SK-N-MC (cell line): ENCODE results near the gene PFKP.

Experiments used
- EZH2 ChIP-seq: fragments of 200-600 bp; sonication (generic); IDR thresholded peaks from one replicate; pipeline ENCODE4 v1.6.1; 2017; ENCODE audit warnings: antibody characterized with exemption
- FOXP2 ChIP-seq: optimal IDR thresholded peaks from 2 replicates; pipeline ENCODE3; 2011; ENCODE audit warnings: mild to moderate bottlenecking, moderate library complexity; ENCODE audit not compliant: insufficient read depth; ENCODE audit errors: extremely low read length, control extremely low read depth
- POLR2AphosphoS5 ChIP-seq: IDR thresholded peaks from 2 replicates; pipeline ENCODE4 v1.6.1; 2012; ENCODE audit warnings: mild to moderate bottlenecking, low read depth, low read length, borderline replicate concordance

- TF ChIP-seq FOXP2: no peak
- no peak for TF ChIP-seq EZH2
- TF ChIP-seq POLR2AphosphoS5: no peak
Measured at GRCh38 chr10:3020311-3020710, 47.0 kb upstream of the PFKP start.
